IMR-90 (cell line): ENCODE results near the gene TSSC4.

Experiments
- BHLHE40 ChIP-seq: fragments of 150-350 bp; IDR thresholded peaks from 2 replicates; pipeline ENCODE4 v1.6.1; 2016; ENCODE audit warnings: mild to moderate bottlenecking, low read depth, low read length
- CHD1 ChIP-seq: IDR thresholded peaks from 2 replicates; pipeline ENCODE4 v1.6.1; 2012; ENCODE audit warnings: low read depth, low read length, improper control_type of control experiment
- CTCF ChIP-seq: conservative IDR thresholded peaks from 2 replicates; pipeline ENCODE4 v1.5.1; 2012; ENCODE audit warnings: mild to moderate bottlenecking, low read depth, low read length, improper control_type of control experiment
- MAFK ChIP-seq: IDR thresholded peaks from 2 replicates; pipeline ENCODE4 v1.6.1; 2012; ENCODE audit warnings: low read depth, low read length, improper control_type of control experiment
- MAZ ChIP-seq: IDR thresholded peaks from 2 replicates; pipeline ENCODE4 v1.6.1; 2012; ENCODE audit warnings: low read depth, mild to moderate bottlenecking, low read length, improper control_type of control experiment, moderate library complexity, borderline replicate concordance
- MXI1 ChIP-seq: IDR thresholded peaks from 2 replicates; pipeline ENCODE4 v1.6.1; 2012; ENCODE audit warnings: low read depth, mild to moderate bottlenecking, low read length, moderate library complexity, borderline replicate concordance
- POLR2A ChIP-seq: IDR thresholded peaks from 2 replicates; pipeline ENCODE4 v1.6.1; 2012; ENCODE audit warnings: mild to moderate bottlenecking, low read depth, low read length
- RAD21 ChIP-seq: IDR thresholded peaks from 2 replicates; pipeline ENCODE4 v1.6.1; 2012; ENCODE audit warnings: low read length, improper control_type of control experiment
- RCOR1 ChIP-seq: IDR thresholded peaks from 2 replicates; pipeline ENCODE4 v1.6.1; 2012; ENCODE audit warnings: mild to moderate bottlenecking, low read length, improper control_type of control experiment; ENCODE audit not compliant: insufficient replicate concordance
- RFX5 ChIP-seq: IDR thresholded peaks from 2 replicates; pipeline ENCODE4 v1.8.0; 2012; ENCODE audit warnings: low read depth, mild to moderate bottlenecking, low read length, moderate library complexity
- TF ChIP-seq, protein P1 (sequence below): fragments of 150-350 bp; IDR thresholded peaks from 2 replicates; pipeline ENCODE4 v1.6.1; 2016; ENCODE audit warnings: low read depth, mild to moderate bottlenecking, low read length, moderate library complexity, borderline replicate concordance

DNA sequence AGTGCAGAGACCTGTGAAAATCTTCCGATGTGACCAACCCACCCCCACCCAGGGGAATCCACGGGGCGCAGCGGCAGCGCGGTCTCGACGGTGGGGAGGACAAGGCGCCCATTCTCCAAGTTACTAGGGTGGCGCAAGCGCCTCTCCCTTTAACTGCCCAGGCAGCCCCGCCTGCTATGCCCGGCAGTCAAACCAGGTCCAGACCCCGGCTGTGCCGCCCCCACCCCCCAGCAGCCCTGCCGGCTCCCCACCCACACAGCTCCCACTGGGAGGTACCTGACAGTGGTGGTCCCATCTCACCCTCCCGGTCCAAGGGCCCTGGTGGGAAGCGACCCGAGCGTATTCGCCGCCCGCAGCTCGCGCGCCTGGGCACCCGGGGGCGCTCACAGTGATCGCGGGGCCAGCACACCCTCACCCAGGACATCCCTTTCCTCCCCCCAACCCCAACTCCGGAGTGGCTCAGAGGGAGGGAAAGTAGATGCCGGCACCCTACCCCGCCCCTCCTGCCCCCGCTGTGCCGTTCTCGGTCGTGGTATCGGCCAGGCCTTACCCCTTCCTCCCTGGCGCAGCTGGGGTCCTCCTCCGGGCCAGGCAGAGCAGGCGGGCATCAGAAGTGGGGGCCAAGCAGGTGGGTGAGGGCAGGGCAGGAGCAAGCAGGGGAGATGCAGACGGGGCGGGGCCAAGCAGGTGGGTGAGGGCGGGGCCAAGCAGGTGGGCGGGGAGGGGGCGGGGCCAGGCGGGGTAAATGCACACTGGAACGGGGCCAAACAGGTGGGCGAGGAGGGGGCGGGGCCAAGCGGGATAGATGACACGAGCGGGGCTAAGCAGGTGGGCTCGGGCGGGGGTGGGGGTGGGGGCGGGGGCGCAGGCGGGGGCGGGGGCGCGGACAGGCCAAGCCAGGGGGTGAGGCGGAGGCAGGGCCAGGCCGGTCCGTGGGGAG lies 43.6 kb downstream of the TSSC4 start, which contains the start of gene TRPM5:
- TF ChIP-seq BHLHE40 (no peak), CTCF (no peak), POLR2A (no peak), MAFK (no peak), RFX5 (no peak), MAZ (no peak), MXI1 (no peak), RCOR1 (no peak), RAD21 (no peak), CHD1 (no peak)
- TF ChIP-seq, protein P1, sequence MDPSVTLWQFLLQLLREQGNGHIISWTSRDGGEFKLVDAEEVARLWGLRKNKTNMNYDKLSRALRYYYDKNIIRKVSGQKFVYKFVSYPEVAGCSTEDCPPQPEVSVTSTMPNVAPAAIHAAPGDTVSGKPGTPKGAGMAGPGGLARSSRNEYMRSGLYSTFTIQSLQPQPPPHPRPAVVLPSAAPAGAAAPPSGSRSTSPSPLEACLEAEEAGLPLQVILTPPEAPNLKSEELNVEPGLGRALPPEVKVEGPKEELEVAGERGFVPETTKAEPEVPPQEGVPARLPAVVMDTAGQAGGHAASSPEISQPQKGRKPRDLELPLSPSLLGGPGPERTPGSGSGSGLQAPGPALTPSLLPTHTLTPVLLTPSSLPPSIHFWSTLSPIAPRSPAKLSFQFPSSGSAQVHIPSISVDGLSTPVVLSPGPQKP: no peak
